HEK293T (cell line): ENCODE measurements around the gene IREB2.

Experiments used
- ARNT ChIP-seq: fragments of 450-650 bp; IDR thresholded peaks from 2 replicates; pipeline ENCODE4 v1.6.1; 2017; ENCODE audit warnings: mild to moderate bottlenecking
- CTBP1 ChIP-seq: fragments of 450-650 bp; IDR thresholded peaks from 2 replicates; pipeline ENCODE4 v1.6.1; 2016; ENCODE audit warnings: borderline replicate concordance
- ELF4 ChIP-seq: fragments of 450-650 bp; IDR thresholded peaks from 2 replicates; pipeline ENCODE4 v1.6.1; 2017; ENCODE audit warnings: antibody characterized with exemption
- FOXA1 ChIP-seq: fragments of 450-650 bp; IDR thresholded peaks from 2 replicates; pipeline ENCODE4 v1.6.1; 2016; ENCODE audit warnings: mild to moderate bottlenecking
- FOXK2 ChIP-seq: fragments of 450-650 bp; IDR thresholded peaks from 2 replicates; pipeline ENCODE4 v1.6.1; 2016; ENCODE audit warnings: mild to moderate bottlenecking
- FOXM1 ChIP-seq: fragments of 450-650 bp; IDR thresholded peaks from 2 replicates; pipeline ENCODE4 v1.6.1; 2017; ENCODE audit warnings: mild to moderate bottlenecking, borderline replicate concordance
- HDGF ChIP-seq: fragments of 450-650 bp; IDR thresholded peaks from 2 replicates; pipeline ENCODE4 v1.6.1; 2017; ENCODE audit warnings: antibody characterized with exemption, borderline replicate concordance
- L3MBTL2 ChIP-seq: fragments of 450-650 bp; conservative IDR thresholded peaks from 2 replicates; pipeline ENCODE4 v1.6.1; 2016; ENCODE audit warnings: mild to moderate bottlenecking
- LEF1 ChIP-seq: fragments of 450-650 bp; IDR thresholded peaks from 2 replicates; pipeline ENCODE4 v1.6.1; 2017; ENCODE audit warnings: mild to moderate bottlenecking, borderline replicate concordance
- NFRKB ChIP-seq: fragments of 450-650 bp; IDR thresholded peaks from 2 replicates; pipeline ENCODE4 v1.6.1; 2016; ENCODE audit warnings: mild to moderate bottlenecking, moderate library complexity
- SP1 ChIP-seq: fragments of 450-650 bp; IDR thresholded peaks from 2 replicates; pipeline ENCODE4 v1.6.1; 2017
- SUZ12 ChIP-seq: fragments of 450-650 bp; IDR thresholded peaks from 2 replicates; pipeline ENCODE4 v1.6.1; 2016; ENCODE audit warnings: mild to moderate bottlenecking
- TARDBP ChIP-seq: fragments of 450-650 bp; IDR thresholded peaks from 2 replicates; pipeline ENCODE4 v1.6.1; 2016
- ZNF384 ChIP-seq: fragments of 450-650 bp; IDR thresholded peaks from 2 replicates; pipeline ENCODE4 v1.6.1; 2016

DNA sequence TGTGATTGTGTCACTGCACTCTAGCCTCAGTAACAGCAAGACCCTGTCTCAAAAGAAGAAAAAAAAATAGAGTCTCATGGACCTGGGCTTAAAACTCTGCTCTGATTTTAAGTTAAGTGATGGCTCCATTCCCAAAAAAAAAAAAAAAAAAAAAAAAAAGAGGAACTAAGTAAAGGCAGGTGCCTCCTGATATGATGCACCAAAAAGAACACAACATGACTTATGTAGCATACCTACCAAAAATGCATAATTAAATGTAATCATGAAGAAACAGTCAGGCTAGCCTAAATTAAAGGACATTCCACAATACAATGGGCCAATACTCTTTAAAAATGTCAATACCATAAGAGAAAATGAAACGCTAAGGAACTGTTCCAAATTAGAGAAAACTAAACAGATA is 5.4 kb upstream of the IREB2 start:
- no peak for TF ChIP-seq FOXA1
- TF ChIP-seq ELF4: no peak
- TF ChIP-seq CTBP1: no peak
- TF ChIP-seq FOXM1: no peak
- no peak for TF ChIP-seq SP1
- no peak for TF ChIP-seq FOXK2
- TF ChIP-seq ARNT: no peak
- no peak for TF ChIP-seq SUZ12
- TF ChIP-seq NFRKB: no peak
- TF ChIP-seq HDGF: no peak
- TF ChIP-seq TARDBP: no peak
- TF ChIP-seq ZNF384: no peak
- no peak for TF ChIP-seq L3MBTL2
- TF ChIP-seq LEF1: no peak
